Neural progenitor cell (in vitro differentiated cells): ENCODE measurements around the gene GAP43. TPM values are rescaled to one million over a fixed set of nuclear protein-coding genes. Genes with fewer than 3 reads are reported as not detected.

ENCODE experiments used
- DNase-seq: peaks from one replicate; pipeline ENCODE4 v3.0.0-alpha.2; 2016; ENCODE audit warnings: low spot score
- H2AFZ ChIP-seq: fragments of 200-600 bp; sonication (generic); replicated peaks from 2 replicates; pipeline ENCODE4 v1.6.1; 2016; ENCODE audit warnings: antibody characterized with exemption
- H3F3A ChIP-seq: fragments of 200-600 bp; sonication (generic); 2 replicates; pipeline ENCODE4 v1.6.1; 2016; ENCODE audit warnings: antibody characterized with exemption, low read depth
- H3K27ac ChIP-seq: fragments of 200-600 bp; sonication (generic); 2 replicates; pipeline ENCODE4 v1.5.1; 2016; ENCODE audit warnings: mild to moderate bottlenecking
- H3K27me3 ChIP-seq: fragments of 200-600 bp; sonication (generic); 2 replicates; pipeline ENCODE4 v1.6.1; 2016; ENCODE audit warnings: mild to moderate bottlenecking, moderate library complexity
- H3K36me3 ChIP-seq: fragments of 200-600 bp; sonication (generic); 2 replicates; pipeline ENCODE4 v1.5.1; 2016
- H3K4me1 ChIP-seq: fragments of 200-600 bp; sonication (generic); 2 replicates; pipeline ENCODE4 v1.6.1; 2016; ENCODE audit warnings: mixed run types
- H3K4me2 ChIP-seq: fragments of 200-600 bp; sonication (generic); 2 replicates; pipeline ENCODE4 v1.6.1; 2016
- H3K4me3 ChIP-seq: fragments of 200-600 bp; sonication (generic); 2 replicates; pipeline ENCODE4 v1.5.1; 2016
- H3K79me2 ChIP-seq: fragments of 200-600 bp; sonication (generic); 2 replicates; pipeline ENCODE4 v1.6.1; 2016; ENCODE audit warnings: low read depth
- H3K9ac ChIP-seq: fragments of 200-600 bp; sonication (generic); 2 replicates; pipeline ENCODE4 v1.6.1; 2016
- H3K9me3 ChIP-seq: fragments of 200-600 bp; sonication (generic); 2 replicates; pipeline ENCODE4 v1.5.1; 2016; ENCODE audit warnings: low read depth
- H4K20me1 ChIP-seq: fragments of 200-600 bp; sonication (generic); 2 replicates; pipeline ENCODE4 v1.6.1; 2016; ENCODE audit warnings: low read depth
- H3K27ac Mint-ChIP-seq: 3 replicates; pipeline ENCODE4 v1.8.0; 2021; ENCODE audit warnings: mixed read lengths
- H3K27me3 Mint-ChIP-seq: 2 replicates; pipeline ENCODE4 v1.8.0; 2022; ENCODE audit warnings: low read depth, mild to moderate bottlenecking, inconsistent platforms, moderate library complexity, mixed read lengths; ENCODE audit not compliant: insufficient read depth
- H3K36me3 Mint-ChIP-seq: 3 replicates; pipeline ENCODE4 v1.8.0; 2021; ENCODE audit warnings: mixed read lengths
- H3K4me1 Mint-ChIP-seq: 3 replicates; pipeline ENCODE4 v1.8.0; 2021; ENCODE audit warnings: mixed read lengths
- H3K4me3 Mint-ChIP-seq: 3 replicates; pipeline ENCODE4 v1.8.0; 2021; ENCODE audit warnings: mild to moderate bottlenecking, moderate library complexity, mixed read lengths
- H3K9me3 Mint-ChIP-seq: 3 replicates; pipeline ENCODE4 v1.8.0; 2020; ENCODE audit warnings: mixed read lengths
- CTCF ChIP-seq: fragments of 200-600 bp; sonication (generic); IDR thresholded peaks from 2 replicates; pipeline ENCODE4 v1.5.1; 2017; ENCODE audit warnings: antibody characterized with exemption, mild to moderate bottlenecking
- EZH2 ChIP-seq: fragments of 200-600 bp; sonication (generic); IDR thresholded peaks from 2 replicates; pipeline ENCODE4 v1.6.1; 2017; ENCODE audit warnings: antibody characterized with exemption, mild to moderate bottlenecking, moderate library complexity
- EZH2phosphoT487 ChIP-seq: fragments of 200-600 bp; sonication (generic); IDR thresholded peaks from 2 replicates; pipeline ENCODE4 v1.6.1; 2017; ENCODE audit warnings: antibody characterized with exemption
- total RNA-seq: library from RNA; depleted of rRNA; stranded (reverse); fragments of >200 nt; gene quantifications from 2 replicates; pipeline ENCODE4 v1.2.3, GENCODE V29; 2015; ENCODE audit warnings: low replicate concordance

The GAP43 gene
- total RNA-seq, 1 donor from 2014 or later = 5.0 TPM

GRCh38 chr3:115578331-115578730 lies 45.0 kb upstream of the GAP43 start:
- Mint-ChIP-seq H3K4me1 (peaks cover 21% of the 10 kb centered on the region), H3K9me3 (no peaks in the 10 kb centered on the region), H3K27ac (no peak overlapping the region), H3K36me3 (no peaks in the 10 kb centered on the region), H3K4me3 (no peak overlapping the region), H3K27me3 (no peaks in the 10 kb centered on the region)
- Histone ChIP-seq H3F3A (peaks cover 8% of the 10 kb centered on the region), H4K20me1 (no peaks in the 10 kb centered on the region), H3K4me1 (peaks cover 16% of the 10 kb centered on the region), H3K9ac (no peak overlapping the region), H3K27ac (no peak overlapping the region), H3K4me3 (no peak overlapping the region), H3K27me3 (no peaks in the 10 kb centered on the region), H3K36me3 (no peaks in the 10 kb centered on the region), H3K9me3 (no peaks in the 10 kb centered on the region), H3K4me2 (no peak overlapping the region), H3K79me2 (no peaks in the 10 kb centered on the region), H2AFZ (no peak overlapping the region)
- TF ChIP-seq EZH2 = no peak
- no peak for TF ChIP-seq CTCF
- no peak for TF ChIP-seq EZH2phosphoT487
- DNase-seq = no peak

- Mint-ChIP-seq H3K27ac (peak overlapping the region; percentile 9), H3K9me3 (peaks cover 2% of the 10 kb centered on the region), H3K27me3 (peaks cover 2% of the 10 kb centered on the region), H3K4me3 (no peak overlapping the region), H3K36me3 (peaks cover 2% of the 10 kb centered on the region), H3K4me1 (peaks cover 21% of the 10 kb centered on the region)
- Histone ChIP-seq H3K4me1 (peaks cover 16% of the 10 kb centered on the region), H3K4me3 (no peak overlapping the region), H2AFZ (no peak overlapping the region), H3K36me3 (no peaks in the 10 kb centered on the region), H4K20me1 (no peaks in the 10 kb centered on the region), H3K9me3 (no peaks in the 10 kb centered on the region), H3K27ac (no peak overlapping the region), H3K27me3 (no peaks in the 10 kb centered on the region), H3K79me2 (no peaks in the 10 kb centered on the region), H3F3A (peaks cover 8% of the 10 kb centered on the region), H3K4me2 (no peak overlapping the region), H3K9ac (no peak overlapping the region)
- TF ChIP-seq CTCF (no peak), EZH2phosphoT487 (no peak), EZH2 (no peak)
- peak; percentile 16 for DNase-seq
Observed at GRCh38 chr3:115580566-115580965, 42.7 kb upstream of the GAP43 start.

- H3K27me3 Mint-ChIP-seq = peaks cover 2% of the 10 kb centered on the region
- no peak for DNase-seq
- Histone ChIP-seq H3K27me3 (no peaks in the 10 kb centered on the region), H3K9ac (no peak overlapping the region), H4K20me1 (no peaks in the 10 kb centered on the region), H2AFZ (no peak overlapping the region), H3K36me3 (no peaks in the 10 kb centered on the region), H3F3A (peaks cover 8% of the 10 kb centered on the region), H3K79me2 (no peaks in the 10 kb centered on the region), H3K27ac (no peak overlapping the region), H3K4me1 (peaks cover 16% of the 10 kb centered on the region), H3K9me3 (no peaks in the 10 kb centered on the region), H3K4me2 (no peak overlapping the region), H3K4me3 (no peak overlapping the region)
- H3K27ac Mint-ChIP-seq = peak overlapping the region; percentile 12
- H3K9me3 Mint-ChIP-seq = peaks cover 2% of the 10 kb centered on the region
- TF ChIP-seq EZH2 (no peak), CTCF (no peak), EZH2phosphoT487 (no peak)
- no peak overlapping the region for H3K4me3 Mint-ChIP-seq
- peaks cover 21% of the 10 kb centered on the region for H3K4me1 Mint-ChIP-seq
- peaks cover 2% of the 10 kb centered on the region for H3K36me3 Mint-ChIP-seq
Observed at GRCh38 chr3:115581362-115582135, 41.8 kb upstream of the GAP43 start.
